Measurements from ENCODE around the gene LMBRD2. TPM values are rescaled to one million over a fixed set of nuclear protein-coding genes. Genes with fewer than 3 reads are reported as not detected.
A peak's percentile ranks its signal among the peaks of the same experiment; 100 is the strongest.
"Not testable (repeated sequence)": the region's sequence is repeated elsewhere in the genome, so short reads cannot be mapped to it uniquely, and the experiment has no call there.

LMBRD2 gene
- total RNA-seq (10 to 100 TPM in 3 of 4 donors, 1 to 10 TPM in 1; 9.8 to 16.1 (median 13.4) TPM), polyA plus RNA-seq (1 to 10 TPM in 2 of 3 donors, under 1 TPM in 1; 0.60 to 3.9 (median 1.2) TPM)

DNA sequence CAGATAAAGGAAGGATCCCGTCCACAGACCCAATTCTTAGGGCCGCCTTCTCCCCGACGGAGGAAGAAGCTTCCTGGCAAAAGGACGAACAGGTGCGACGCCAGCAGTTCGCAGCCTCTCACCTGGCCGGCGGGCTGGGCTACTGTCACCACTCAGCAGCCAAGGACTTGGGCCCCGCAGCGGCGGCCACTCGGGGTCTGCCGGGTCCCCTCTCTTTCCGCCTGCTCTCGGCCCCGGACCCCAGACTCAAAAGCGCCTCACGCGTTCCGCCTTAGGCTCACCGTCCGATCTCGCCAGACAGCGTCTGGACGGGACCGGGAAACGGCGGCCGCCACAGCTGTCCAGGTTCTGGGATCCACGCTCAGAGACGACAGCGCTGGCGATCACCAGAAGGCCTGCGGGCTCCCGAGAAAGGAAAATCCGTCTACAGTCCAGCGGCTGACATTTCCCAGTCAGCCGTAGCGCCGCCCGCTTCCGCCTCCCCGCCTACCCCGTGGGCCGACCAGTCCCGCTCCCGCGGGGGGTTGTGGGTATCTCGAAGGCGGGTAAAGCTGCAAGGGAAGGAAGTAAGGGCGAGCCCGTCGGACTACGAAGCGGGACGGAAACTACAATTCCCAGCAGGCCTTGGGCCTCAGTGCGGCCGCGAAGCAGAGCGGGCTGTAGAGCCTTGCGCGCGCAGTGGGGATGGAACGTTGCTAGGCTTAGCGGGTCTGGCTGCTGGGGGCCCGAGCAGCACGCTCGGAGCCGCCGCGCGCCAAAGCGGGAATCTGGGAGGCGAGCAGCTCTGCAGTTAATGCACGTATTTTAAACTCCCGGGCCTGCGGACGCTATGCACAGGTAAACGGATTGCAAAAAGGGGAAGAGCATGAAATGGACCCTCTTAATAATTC is at the start of gene LMBRD2, which contains the start of gene SKP2:
Gene LMBRD2 (minus strand): TSS at position 454 of the 890 bp plus-strand sequence. CDS start 8,538 bp downstream, outside the sequence.
Gene SKP2 (plus strand): TSS at position 678 of the 890 bp plus-strand sequence. CDS start 152 bp downstream, at position 830.
- Histone ChIP-seq H3K27ac (peak within 1 kb of the TSS; percentile 88 to 93 (median 88)), H3K4me1 (peaks cover 0 to 37% (median 18%) of the 10 kb centered on the region in 4 donors), H3K36me3 (peaks cover 0 to 24% (median 0%) of the 10 kb centered on the region in 4 donors), H3K4me3 (peak within 1 kb of the TSS; percentile 87 to 99 (median 93)), H3K27me3 (no peaks in the 10 kb centered on the region), H3K9me3 (no peaks in the 10 kb centered on the region)
- peak; percentile 98 for DNase-seq
- intact Hi-C loops (cut with DNase I), result loop anchor here (5.0 kb wide), 1 partner anchor 91 kb away; the partner anchor contains the start of gene NADK2
- TF ChIP-seq, protein P1, sequence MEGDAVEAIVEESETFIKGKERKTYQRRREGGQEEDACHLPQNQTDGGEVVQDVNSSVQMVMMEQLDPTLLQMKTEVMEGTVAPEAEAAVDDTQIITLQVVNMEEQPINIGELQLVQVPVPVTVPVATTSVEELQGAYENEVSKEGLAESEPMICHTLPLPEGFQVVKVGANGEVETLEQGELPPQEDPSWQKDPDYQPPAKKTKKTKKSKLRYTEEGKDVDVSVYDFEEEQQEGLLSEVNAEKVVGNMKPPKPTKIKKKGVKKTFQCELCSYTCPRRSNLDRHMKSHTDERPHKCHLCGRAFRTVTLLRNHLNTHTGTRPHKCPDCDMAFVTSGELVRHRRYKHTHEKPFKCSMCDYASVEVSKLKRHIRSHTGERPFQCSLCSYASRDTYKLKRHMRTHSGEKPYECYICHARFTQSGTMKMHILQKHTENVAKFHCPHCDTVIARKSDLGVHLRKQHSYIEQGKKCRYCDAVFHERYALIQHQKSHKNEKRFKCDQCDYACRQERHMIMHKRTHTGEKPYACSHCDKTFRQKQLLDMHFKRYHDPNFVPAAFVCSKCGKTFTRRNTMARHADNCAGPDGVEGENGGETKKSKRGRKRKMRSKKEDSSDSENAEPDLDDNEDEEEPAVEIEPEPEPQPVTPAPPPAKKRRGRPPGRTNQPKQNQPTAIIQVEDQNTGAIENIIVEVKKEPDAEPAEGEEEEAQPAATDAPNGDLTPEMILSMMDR (IDR thresholded peaks at IDR 0.05), result no peak
- TF ChIP-seq POLR2AphosphoS5 (IDR thresholded peaks at IDR 0.05) (peak; percentile 59 to 93 (median 82)), POLR2A (IDR thresholded peaks at IDR 0.05) (peak; percentile 19 to 26)
- WGBS, 2 donors, result 0 to 1% methylated on average over 81 of the region's 81 CpGs

DNA sequence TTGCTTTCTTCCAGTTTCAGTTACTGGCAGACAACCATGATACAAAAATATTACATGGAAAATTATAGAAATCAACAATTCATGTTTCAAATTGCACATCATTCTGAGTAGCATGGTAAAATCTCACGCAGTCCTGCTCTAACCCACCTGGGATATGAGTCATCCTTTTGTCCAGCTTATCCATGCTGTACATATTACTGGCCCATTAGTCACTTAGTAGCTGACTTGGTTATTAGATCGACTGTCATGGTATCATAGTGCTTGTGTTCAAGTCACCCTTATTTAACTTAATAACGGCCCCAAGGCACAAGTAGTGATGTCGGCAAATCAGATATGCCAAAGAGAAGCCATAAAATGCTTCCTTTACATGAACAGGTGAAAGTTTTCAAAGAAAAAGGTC is 48.8 kb upstream of the LMBRD2 start:
- Histone ChIP-seq H3K4me3 (no peak overlapping the region), H3K27ac (no peak overlapping the region), H3K9me3 (no peaks in the 10 kb centered on the region), H3K27me3 (no peaks in the 10 kb centered on the region), H3K36me3 (peaks cover 0 to 87% (median 17%) of the 10 kb centered on the region in 4 donors), H3K4me1 (no peaks in the 10 kb centered on the region)
- DNase-seq, result no peak
- intact Hi-C loops (cut with DNase I), result no loop called here
- TF ChIP-seq, protein P1 (IDR thresholded peaks at IDR 0.05), result no peak
- no peak for TF ChIP-seq POLR2A (IDR thresholded peaks at IDR 0.05)
- no peak for TF ChIP-seq POLR2AphosphoS5 (IDR thresholded peaks at IDR 0.05)
- 90 to 93% methylated on average over 4 of the region's 4 CpGs for WGBS, 2 donors

GRCh38 chr5:36199620-36200019 is 47.9 kb upstream of the LMBRD2 start:
- DNase-seq, result no peak
- H3K9me3 ChIP-seq, result no peaks in the 10 kb centered on the region
- no peak overlapping the region for H3K27ac ChIP-seq
- TF ChIP-seq EP300 (IDR thresholded peaks at IDR 0.05), result no peak
- TF ChIP-seq POLR2AphosphoS5 (IDR thresholded peaks at IDR 0.05), result no peak
- TF ChIP-seq, protein P1 (IDR thresholded peaks at IDR 0.05), result no peak
- no peak for TF ChIP-seq POLR2A (IDR thresholded peaks at IDR 0.05)
- 91 to 94% methylated on average over 2 of the region's 2 CpGs for WGBS, 2 donors
- peaks cover 0 to 88% (median 15%) of the 10 kb centered on the region in 4 donors for H3K36me3 ChIP-seq
- intact Hi-C loops (cut with DNase I), result no loop called here
- H3K4me1 ChIP-seq, result no peaks in the 10 kb centered on the region
- no peaks in the 10 kb centered on the region for H3K27me3 ChIP-seq
- H3K4me3 ChIP-seq, result no peak overlapping the region

GRCh38 chr5:36198783-36199182 is 47.1 kb upstream of the LMBRD2 start:
- H3K4me1 ChIP-seq; DNase-seq; H3K9me3 ChIP-seq; intact Hi-C loops (cut with DNase I); H3K4me3 ChIP-seq; H3K27ac ChIP-seq; H3K27me3 ChIP-seq: not testable (repeated sequence)
- H3K36me3 ChIP-seq, result peaks cover 0 to 93% (median 15%) of the 10 kb centered on the region in 4 donors
- 48 to 94% methylated on average over 2 to 3 of the region's 3 CpGs for WGBS, 2 donors

DNA sequence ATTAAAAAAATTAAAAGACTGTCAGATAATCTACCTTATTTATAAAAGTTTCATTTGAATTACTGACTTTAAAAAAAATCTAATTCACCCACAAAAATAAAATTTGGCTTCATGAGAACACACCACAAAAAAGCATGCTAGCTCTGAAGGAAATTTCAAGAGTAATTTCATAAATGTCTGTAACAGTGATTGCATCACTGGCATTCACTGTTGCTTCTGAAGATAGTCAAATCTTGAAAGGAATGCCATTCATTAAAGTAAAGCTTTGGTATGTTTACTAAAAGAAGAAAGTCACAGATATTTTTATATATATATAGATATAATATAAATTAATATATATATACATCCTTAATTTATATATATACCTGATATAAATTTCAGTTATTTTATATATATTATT is 46.6 kb upstream of the LMBRD2 start:
- TF ChIP-seq EP300 (IDR thresholded peaks at IDR 0.05) (no peak), POLR2AphosphoS5 (IDR thresholded peaks at IDR 0.05) (no peak), POLR2A (IDR thresholded peaks at IDR 0.05) (no peak)
- TF ChIP-seq, protein P1 (IDR thresholded peaks at IDR 0.05), result no peak
- H3K27me3 ChIP-seq, result no peaks in the 10 kb centered on the region
- peaks cover 0 to 91% (median 15%) of the 10 kb centered on the region in 4 donors for H3K36me3 ChIP-seq
- no peak overlapping the region for H3K27ac ChIP-seq
- H3K4me1 ChIP-seq, result no peaks in the 10 kb centered on the region
- intact Hi-C loops (cut with DNase I), result no loop called here
- no peak overlapping the region for H3K4me3 ChIP-seq
- no peak for DNase-seq
- no peaks in the 10 kb centered on the region for H3K9me3 ChIP-seq

Measured in sigmoid colon (tissue), 7 donors.